Measurements from ENCODE around the gene ARHGEF4.

The ARHGEF4 gene

GRCh38 chr2:131044075-131044756 is 207.5 kb downstream of the ARHGEF4 start:
- Histone ChIP-seq H3K9me2 (replicated peaks; ENCODE audit: insufficient read depth, low read length) (no peaks in the 10 kb centered on the region), H2AFZ (ENCODE audit: low read length) (no peak overlapping the region), H3K4me3 (ENCODE audit: low read length) (no peak overlapping the region), H3K9me3 (replicated peaks; ENCODE audit: insufficient read depth, low read length) (no peaks in the 10 kb centered on the region), H3K4me2 (ENCODE audit: low read depth, low read length) (no peak overlapping the region), H3K79me2 (ENCODE audit: low read length) (no peaks in the 10 kb centered on the region), H3K9ac (ENCODE audit: low read length) (no peak overlapping the region), H3F3A (ENCODE audit: insufficient read depth, low read length) (no peaks in the 10 kb centered on the region), H4K20me1 (ENCODE audit: insufficient read depth, low read length) (no peaks in the 10 kb centered on the region), H3K36me3 (replicated peaks; ENCODE audit: insufficient read depth, low read length) (no peaks in the 10 kb centered on the region), H3K27ac (ENCODE audit: low read length) (no peak overlapping the region), H3K27me3 (replicated peaks; ENCODE audit: insufficient read depth, low read length) (no peaks in the 10 kb centered on the region), H3K4me1 (ENCODE audit: low read length) (no peaks in the 10 kb centered on the region)
- no peak for TF ChIP-seq EZH2phosphoT487 (IDR thresholded peaks at IDR 0.05; ENCODE audit: low read length)
- no peak for TF ChIP-seq CTCF (IDR thresholded peaks at IDR 0.05; ENCODE audit: low read length)
- TF ChIP-seq EZH2 (optimal IDR thresholded peaks at IDR 0.05; ENCODE audit: low read depth, low read length) = no peak
- no peak for DNase-seq

- no peaks in the 10 kb centered on the region for H3K9me3 ChIP-seq (replicated peaks; ENCODE audit: insufficient read depth, low read length)
- H3K27ac ChIP-seq (ENCODE audit: low read length) = no peak overlapping the region
- H3K79me2 ChIP-seq (ENCODE audit: low read length) = no peaks in the 10 kb centered on the region
- H3K4me3 ChIP-seq (ENCODE audit: low read length) = no peak overlapping the region
- H3K27me3 ChIP-seq (replicated peaks; ENCODE audit: insufficient read depth, low read length) = no peaks in the 10 kb centered on the region
- no peaks in the 10 kb centered on the region for H3K36me3 ChIP-seq (replicated peaks; ENCODE audit: insufficient read depth, low read length)
- no peaks in the 10 kb centered on the region for H4K20me1 ChIP-seq (ENCODE audit: insufficient read depth, low read length)
- no peaks in the 10 kb centered on the region for H3F3A ChIP-seq (ENCODE audit: insufficient read depth, low read length)
- TF ChIP-seq EZH2 (optimal IDR thresholded peaks at IDR 0.05; ENCODE audit: low read depth, low read length) (no peak), EZH2phosphoT487 (IDR thresholded peaks at IDR 0.05; ENCODE audit: low read length) (no peak), CTCF (IDR thresholded peaks at IDR 0.05; ENCODE audit: low read length) (no peak)
- no peaks in the 10 kb centered on the region for H3K4me1 ChIP-seq (ENCODE audit: low read length)
- no peak overlapping the region for H2AFZ ChIP-seq (ENCODE audit: low read length)
- DNase-seq = no peak
- H3K9me2 ChIP-seq (replicated peaks; ENCODE audit: insufficient read depth, low read length) = no peaks in the 10 kb centered on the region
- H3K4me2 ChIP-seq (ENCODE audit: low read depth, low read length) = no peak overlapping the region
- H3K9ac ChIP-seq (ENCODE audit: low read length) = no peak overlapping the region
Measured at GRCh38 chr2:131044757-131045150, 208.0 kb downstream of the ARHGEF4 start.

GRCh38 chr2:131045286-131046027 is 208.7 kb downstream of the ARHGEF4 start:
- no peaks in the 10 kb centered on the region for H3K4me1 ChIP-seq (ENCODE audit: low read length)
- no peaks in the 10 kb centered on the region; the same call in 1 of the 2 replicates for H3K79me2 ChIP-seq (ENCODE audit: low read length)
- no peak overlapping the region for H2AFZ ChIP-seq (ENCODE audit: low read length)
- no peak for DNase-seq
- no peaks in the 10 kb centered on the region for H3K9me3 ChIP-seq (replicated peaks; ENCODE audit: insufficient read depth, low read length)
- no peak overlapping the region for H3K4me2 ChIP-seq (ENCODE audit: low read depth, low read length)
- no peak overlapping the region for H3K27ac ChIP-seq (ENCODE audit: low read length)
- no peak for TF ChIP-seq CTCF (IDR thresholded peaks at IDR 0.05; ENCODE audit: low read length)
- TF ChIP-seq EZH2phosphoT487 (IDR thresholded peaks at IDR 0.05; ENCODE audit: low read length) = no peak
- TF ChIP-seq EZH2 (optimal IDR thresholded peaks at IDR 0.05; ENCODE audit: low read depth, low read length) = no peak
- no peak overlapping the region for H3K9ac ChIP-seq (ENCODE audit: low read length)
- no peak overlapping the region for H3K4me3 ChIP-seq (ENCODE audit: low read length)
- H4K20me1 ChIP-seq (ENCODE audit: insufficient read depth, low read length) = no peaks in the 10 kb centered on the region
- H3K36me3 ChIP-seq (replicated peaks; ENCODE audit: insufficient read depth, low read length) = no peaks in the 10 kb centered on the region
- H3F3A ChIP-seq (ENCODE audit: insufficient read depth, low read length) = no peaks in the 10 kb centered on the region
- H3K27me3 ChIP-seq (replicated peaks; ENCODE audit: insufficient read depth, low read length) = no peaks in the 10 kb centered on the region
- H3K9me2 ChIP-seq (replicated peaks; ENCODE audit: insufficient read depth, low read length) = no peaks in the 10 kb centered on the region
